Activated T-helper 1 cell treated with Interleukin-2 at 50 U/mL for 16 hours (primary cell): ENCODE measurements around the gene KRTAP10-1.

Experiments used
- DNase-seq: peaks from one replicate; pipeline ENCODE4 v3.0.0-alpha.2; 2020; ENCODE audit warnings: low read depth

Gene KRTAP10-1

DNA sequence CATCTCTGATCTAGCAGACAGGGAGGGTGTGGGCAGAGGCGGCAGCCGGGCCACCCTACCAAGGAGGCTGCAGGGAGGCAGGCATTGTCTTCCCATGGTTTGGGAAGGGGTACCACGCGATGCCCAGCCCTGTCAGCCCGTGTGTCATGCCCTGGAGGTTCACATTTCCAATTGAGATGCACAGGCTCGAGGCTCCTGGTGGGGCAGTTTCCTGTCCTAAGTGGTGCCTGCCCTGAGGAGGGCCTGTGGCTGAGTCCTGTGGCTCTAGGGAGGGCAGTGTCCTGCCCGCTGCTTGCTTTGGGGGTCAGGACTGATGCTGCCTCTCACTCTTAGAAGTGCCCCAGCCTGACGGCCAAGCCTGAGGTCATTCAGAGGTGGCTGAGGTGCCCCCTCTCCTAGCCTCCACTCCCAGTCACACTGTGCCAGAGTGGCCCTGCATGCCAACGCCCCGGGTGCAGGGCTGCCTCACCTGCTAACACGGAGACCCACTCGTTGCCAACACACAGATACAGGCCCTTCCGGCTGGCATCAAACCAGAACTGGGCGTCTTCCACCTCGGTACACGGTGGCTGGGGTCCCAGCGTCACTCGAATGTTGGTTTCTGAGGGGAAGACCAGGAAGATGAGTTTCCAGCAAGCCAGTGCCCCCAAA, 11.9 kb downstream of the KRTAP10-1 start:
- DNase-seq: no peak

- no peak for DNase-seq
Measured at GRCh38 chr21:44527156-44527982, 12.6 kb downstream of the KRTAP10-1 start.

GRCh38 chr21:44526096-44526997, 13.6 kb downstream of the KRTAP10-1 start:
- no peak for DNase-seq

- no peak for DNase-seq
Measured at GRCh38 chr21:44525391-44526095, 14.5 kb downstream of the KRTAP10-1 start.

DNA sequence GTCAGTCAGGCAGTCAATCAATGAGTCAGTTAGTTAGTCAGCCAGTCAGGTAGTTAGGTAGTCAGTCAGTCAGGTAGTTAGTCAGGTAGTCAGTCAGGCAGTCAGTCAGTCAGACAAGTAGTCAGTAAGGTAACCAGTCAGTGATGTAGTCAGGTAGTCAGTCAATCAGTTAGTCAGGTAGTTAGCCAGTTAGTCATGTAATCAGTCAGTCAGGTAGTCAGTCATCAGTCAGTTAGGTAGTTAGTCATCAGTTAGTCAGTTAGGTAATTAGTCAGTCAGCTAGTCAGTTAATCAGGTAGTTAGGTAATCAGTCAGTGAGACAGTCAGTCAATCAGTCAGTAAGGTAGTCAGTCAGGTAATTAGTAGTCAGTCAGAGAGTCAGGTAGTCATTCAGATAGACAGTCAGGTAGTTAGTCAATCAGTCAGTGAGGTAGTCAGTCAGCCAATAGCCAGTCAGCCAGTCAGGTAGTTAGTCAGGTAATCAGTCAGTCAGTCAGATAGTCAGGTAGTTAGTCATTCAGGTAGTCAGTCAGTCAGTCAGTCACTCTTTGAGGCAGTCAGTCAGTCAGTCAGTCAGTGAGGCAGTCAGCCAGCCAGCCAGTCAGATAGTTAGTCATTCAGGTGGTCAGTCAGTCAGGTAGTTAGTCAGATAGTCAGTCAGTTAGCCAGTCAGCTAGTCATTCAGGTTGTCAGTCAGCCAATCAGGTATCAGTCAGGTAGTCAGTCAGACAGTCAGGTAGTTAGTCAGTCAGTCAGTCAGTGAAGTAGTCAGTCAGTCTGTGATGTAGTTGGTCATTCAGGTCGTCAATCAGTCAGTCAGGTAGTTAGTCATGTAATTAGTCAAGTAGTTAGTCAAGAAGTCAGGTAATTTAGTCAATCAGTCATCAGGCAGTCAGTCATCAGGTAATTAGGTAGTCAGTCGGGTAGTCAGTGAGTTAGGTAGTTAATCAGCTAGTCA, 15.3 kb downstream of the KRTAP10-1 start:
- no peak for DNase-seq

- no peak for DNase-seq
Measured at GRCh38 chr21:44523567-44524413, 16.2 kb downstream of the KRTAP10-1 start.

- no peak for DNase-seq
Measured at GRCh38 chr21:44522753-44523204, 17.2 kb downstream of the KRTAP10-1 start.

DNA sequence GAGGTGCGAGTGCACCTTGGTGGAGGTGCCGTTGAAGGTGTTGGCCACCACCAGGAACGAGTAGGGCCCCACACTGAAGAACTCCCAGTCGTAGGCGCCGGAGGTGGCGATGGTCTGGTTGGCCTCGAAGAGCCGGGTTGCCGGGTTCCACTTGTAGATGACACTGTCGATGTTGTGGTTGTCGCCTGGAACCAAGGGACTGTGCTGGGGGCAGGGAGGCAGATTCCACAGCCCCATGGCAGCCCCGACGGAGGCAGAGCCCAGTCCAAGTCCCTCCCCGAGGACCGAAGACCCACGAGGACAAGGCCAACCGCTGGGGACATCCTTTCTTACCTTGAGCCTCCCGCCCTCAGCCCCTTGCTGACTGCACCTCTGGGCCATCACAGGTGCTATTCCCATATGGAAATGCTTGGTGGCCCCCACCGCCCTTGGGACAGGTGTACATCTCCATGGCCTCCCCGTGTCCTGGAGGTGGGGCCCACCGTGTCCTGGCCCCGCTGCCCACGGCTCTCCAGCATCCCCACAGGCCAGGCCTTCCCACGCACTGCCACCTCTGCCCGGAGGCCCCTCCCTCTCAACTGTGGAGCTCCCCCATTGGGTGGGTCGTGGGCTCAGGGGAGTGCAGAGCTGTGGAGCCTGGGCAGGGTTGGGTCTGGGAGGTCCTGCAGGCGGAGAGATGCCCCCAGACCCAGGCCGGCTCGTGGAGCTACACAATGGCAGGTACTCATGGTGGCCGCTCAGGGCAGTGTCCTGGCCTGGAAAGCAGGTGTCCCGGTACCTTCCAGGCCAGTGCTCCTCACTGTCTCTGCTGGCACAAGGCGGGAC, 17.9 kb downstream of the KRTAP10-1 start:
- DNase-seq: no peak

DNA sequence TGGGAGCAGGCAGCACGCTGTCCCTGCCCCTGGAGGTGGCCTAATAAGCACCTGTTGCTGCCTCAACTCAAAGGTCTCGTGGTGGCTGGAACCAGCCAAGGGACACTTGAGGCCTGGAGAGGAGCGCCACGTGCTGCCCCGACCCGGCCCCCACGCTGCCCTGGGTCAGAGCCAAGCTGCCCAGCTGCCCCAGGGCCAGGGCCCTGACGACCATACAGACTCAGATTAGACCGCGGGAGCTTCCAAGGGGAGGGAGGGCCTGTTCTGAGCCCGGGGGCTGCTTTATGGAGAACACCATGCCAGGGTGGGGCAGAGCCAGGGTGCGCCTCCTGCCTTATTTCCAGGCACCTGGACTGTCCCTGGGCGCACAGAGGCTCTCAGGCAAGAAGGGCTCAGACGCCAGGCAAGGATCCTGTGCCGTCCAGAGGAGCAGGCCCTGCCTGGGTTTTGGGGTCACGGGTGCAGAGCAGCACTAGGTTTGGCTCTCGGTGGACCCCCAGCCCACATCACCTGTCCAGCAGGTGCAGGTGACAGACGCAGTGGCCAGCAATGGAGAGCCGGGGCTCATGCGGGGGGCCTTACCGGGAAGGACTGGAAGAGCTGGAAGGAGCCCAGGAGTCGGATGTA, 18.6 kb downstream of the KRTAP10-1 start:
- no peak for DNase-seq

DNA sequence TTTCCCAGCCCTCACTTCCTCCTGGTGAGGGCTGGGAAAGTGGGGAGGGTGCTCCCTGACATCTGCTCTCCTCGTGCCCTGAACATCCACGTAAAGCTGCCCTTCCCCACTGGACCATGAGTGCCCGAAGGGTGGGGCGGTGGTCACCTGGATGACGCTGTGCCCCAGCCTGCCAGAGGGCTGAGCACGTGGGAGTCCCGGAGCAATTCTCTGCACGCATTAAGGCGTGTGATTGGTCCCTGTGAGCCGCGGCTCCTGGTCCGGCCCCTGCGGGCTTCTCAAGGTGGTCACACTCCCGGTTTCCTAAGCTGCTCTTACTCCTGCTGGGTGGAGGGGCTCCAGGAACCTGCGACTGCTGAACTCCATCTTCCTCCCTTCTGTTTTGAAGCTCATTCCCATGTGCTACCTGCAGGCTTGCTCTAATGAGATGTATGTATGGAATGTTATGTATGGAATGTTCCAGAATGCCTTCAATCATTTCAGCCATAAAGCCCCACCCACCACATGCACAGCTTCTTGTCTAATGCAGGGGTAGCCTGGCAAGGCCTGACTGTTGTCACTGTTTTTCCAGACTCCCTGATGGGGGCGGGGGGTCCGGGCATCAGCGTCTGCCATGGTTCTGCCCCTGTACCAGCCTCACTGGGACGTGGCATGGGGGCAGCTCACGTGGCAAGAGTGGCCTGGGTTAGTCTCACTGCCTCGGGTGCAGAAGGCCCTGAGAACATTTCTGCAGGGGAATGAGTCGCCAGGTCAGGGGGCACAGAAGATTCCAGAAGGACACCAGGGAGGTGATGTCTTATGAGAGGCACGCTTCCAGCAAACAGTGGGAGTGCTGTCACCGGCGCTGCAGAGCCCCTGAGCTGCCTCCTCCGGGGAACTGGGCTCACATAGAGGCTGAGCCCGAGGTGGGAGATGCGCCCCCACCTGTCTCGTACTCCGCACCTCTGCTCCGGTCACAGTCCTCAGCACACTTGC, 19.4 kb downstream of the KRTAP10-1 start:
- no peak for DNase-seq

- no peak for DNase-seq
Measured at GRCh38 chr21:44519346-44520325, 20.4 kb downstream of the KRTAP10-1 start.

- DNase-seq: no peak
Measured at GRCh38 chr21:44518686-44519085, 21.3 kb downstream of the KRTAP10-1 start.

DNA sequence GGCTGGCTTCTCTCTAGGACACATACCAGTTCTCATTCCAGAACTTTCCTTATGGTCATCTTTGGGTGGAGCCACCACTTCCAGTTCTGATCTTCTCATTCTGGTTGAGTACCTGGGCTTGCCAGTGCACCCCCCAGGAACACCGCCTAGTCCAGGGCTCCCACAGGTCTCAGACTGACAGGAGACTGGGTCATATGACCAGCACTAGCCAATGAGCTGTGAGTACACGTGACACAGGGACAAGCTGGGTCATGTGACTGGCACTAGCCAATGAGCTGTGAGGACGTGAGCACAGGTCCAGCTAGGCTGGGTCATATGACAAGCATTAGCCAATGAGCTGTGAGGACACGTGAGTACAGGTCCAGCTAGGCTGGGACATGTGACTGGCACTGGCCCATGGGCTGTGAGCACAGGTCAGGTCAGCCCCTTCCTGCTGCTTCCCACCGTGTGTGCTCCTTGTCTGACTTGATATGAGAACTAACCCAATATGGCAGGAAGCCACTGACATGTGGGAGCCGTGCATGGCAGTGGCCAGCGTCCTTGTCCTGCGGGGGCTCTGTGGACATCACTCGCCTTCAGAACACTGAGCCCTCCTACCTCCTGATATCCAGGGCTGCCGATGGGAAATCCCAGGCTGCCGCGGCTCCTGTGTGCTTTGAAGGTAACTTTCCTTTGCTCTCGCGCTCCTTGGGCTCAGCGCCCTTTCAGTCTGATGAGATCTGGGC, 22.7 kb downstream of the KRTAP10-1 start:
- no peak for DNase-seq

- DNase-seq: no peak
Measured at GRCh38 chr21:44516828-44517174, 23.2 kb downstream of the KRTAP10-1 start.

- DNase-seq: no peak
Measured at GRCh38 chr21:44516342-44516741, 23.7 kb downstream of the KRTAP10-1 start.
